C1 segment of cervical spinal cord (tissue), 14 donors: ENCODE data around the gene NTSR1.

ENCODE experiments used
- DNase-seq, 14 donors: peaks; one replicate each; lab custom pipeline; 2025; lab: John Stamatoyannopoulos, UW

The NTSR1 gene

GRCh38 chr20:62800314-62801259, 92.0 kb downstream of the NTSR1 start:
- DNase-seq, result no peak

GRCh38 chr20:62801284-62802010, 92.8 kb downstream of the NTSR1 start:
- DNase-seq, result no peak

- DNase-seq, result peak in 1 of 14 donors; percentile 68
Measured at GRCh38 chr20:62802026-62802712, 93.5 kb downstream of the NTSR1 start.

- DNase-seq, result peak in 1 of 14 donors; percentile 18
Measured at GRCh38 chr20:62804021-62804626, 95.5 kb downstream of the NTSR1 start.

- peak in 11 of 14 donors; percentile 21 to 66 (median 36) for DNase-seq
Measured at GRCh38 chr20:62804627-62805154, 96.1 kb downstream of the NTSR1 start, which contains the start of gene OGFR. Gene OGFR (plus strand): TSS chr20:62804835. CDS start chr20:62804860, 25 bp downstream.

GRCh38 chr20:62805155-62805710, 96.6 kb downstream of the NTSR1 start:
- DNase-seq, result no peak

GRCh38 chr20:62805711-62806382, 97.2 kb downstream of the NTSR1 start:
- DNase-seq, result peak in 4 of 14 donors; percentile 21 to 50 (median 35)

GRCh38 chr20:62806383-62807050, 97.9 kb downstream of the NTSR1 start:
- DNase-seq, result no peak

GRCh38 chr20:62807444-62808210, 99.0 kb downstream of the NTSR1 start:
- no peak for DNase-seq

GRCh38 chr20:62808211-62808865, 99.7 kb downstream of the NTSR1 start:
- DNase-seq, result peak in 11 of 14 donors; percentile 12 to 67 (median 31)

GRCh38 chr20:62809530-62810428, 101.1 kb downstream of the NTSR1 start:
- no peak for DNase-seq

GRCh38 chr20:62811320-62811719, 102.7 kb downstream of the NTSR1 start:
- DNase-seq, result no peak

- no peak for DNase-seq
Measured at GRCh38 chr20:62811720-62812119, 103.1 kb downstream of the NTSR1 start.
